ENCODE measurements around the gene IL23R.
"Not testable (repeated sequence)": the region's sequence is repeated elsewhere in the genome, so short reads cannot be mapped to it uniquely, and the experiment has no call there.

Gene IL23R

GRCh38 chr1:67166196-67166595 is at the start of gene IL23R:
TSS of gene IL23R (plus strand) at chr1:67166454. CDS start at chr1:67168121, 1,667 bp downstream.
- DNase-seq: no peak

- DNase-seq: no peak
Measured at GRCh38 chr1:67118191-67118590, 48.1 kb upstream of the IL23R start.

DNA sequence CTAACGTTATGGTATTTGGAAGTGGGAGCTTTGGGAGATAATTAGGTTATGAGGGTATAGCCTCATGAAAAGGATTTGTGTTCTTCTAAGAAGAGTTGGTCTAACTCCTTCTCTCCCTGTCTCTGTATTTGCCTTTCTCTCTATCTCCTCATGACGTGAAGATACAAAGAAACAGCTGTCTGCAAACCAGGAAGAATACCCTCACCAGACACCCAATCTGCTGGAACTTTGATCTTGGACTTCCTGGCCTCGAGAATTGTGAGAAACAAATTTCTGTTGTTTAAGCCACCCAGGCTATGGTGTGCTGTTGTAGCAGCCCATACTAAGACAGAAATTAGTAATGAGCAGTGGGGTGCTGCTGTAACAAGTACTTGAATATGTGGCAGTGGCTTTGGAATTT is 47.6 kb upstream of the IL23R start:
- DNase-seq: no peak

- DNase-seq: no peak
Measured at GRCh38 chr1:67120855-67121619, 45.2 kb upstream of the IL23R start.

DNA sequence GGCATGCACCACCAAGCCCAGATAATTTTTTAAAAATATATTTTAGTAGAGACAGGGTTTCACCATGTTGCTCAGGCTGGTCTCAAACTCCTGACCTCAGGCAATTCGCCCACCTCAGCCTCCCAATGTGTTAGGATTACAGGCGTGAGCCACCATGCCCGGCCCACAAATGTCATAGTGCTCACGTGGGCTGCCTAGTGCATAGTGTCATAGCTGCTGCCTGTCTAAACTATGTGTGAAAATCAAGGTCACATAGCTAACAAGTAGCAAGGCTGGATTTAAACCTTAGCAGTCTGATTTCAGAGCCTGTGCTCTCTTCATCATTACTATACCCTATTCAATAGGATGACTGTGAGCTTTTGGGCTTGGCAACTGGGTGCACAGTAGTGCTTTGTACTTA is 41.8 kb upstream of the IL23R start:
- DNase-seq: no peak

DNA sequence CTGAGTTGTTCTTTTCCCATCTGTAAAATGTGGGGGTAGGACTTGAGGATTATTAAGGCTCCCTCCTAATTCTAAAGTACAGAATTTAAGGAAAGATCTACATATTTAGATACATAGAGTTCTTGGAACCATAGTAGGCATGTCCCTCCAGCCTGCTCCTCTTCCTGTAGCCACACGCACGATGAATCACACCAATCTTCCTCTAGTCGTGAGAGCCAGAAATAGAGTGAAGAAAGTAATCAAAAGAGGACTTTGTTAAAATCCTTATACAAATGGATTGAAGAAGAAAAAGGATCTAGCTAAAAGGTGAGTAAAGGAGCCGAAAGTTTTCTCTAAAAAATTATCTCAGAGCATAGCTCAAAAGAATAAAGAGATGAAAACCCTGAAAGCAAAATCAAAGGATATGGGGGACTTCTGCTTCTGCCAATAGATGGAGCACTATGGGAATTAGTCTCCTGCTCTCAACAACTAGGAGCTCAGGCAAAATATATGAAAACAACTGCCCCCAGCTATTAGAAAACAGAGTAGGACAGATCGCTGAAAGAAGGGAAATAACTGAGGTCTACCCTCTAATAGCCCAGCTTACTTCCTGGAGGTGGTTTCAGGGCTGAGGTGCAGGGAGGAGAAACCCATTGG is 40.0 kb upstream of the IL23R start:
- DNase-seq: no peak

DNA sequence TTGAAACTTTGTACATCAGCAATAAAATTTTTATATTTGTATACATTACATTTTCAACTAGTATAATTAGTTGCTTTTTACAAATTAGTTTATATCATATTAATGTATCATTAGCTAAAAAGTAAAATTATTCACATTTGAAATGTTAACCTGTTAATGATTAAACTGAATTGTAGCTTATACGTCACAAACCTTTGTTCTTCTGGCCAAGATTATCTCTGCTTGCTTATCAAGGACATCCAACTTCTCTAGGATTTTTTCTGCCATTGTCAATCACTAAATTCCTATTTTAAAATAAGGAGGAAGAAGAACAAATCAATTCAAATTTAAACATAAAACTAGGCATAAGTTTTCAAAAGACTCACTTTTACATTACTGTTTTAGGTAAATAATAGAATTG is 39.3 kb upstream of the IL23R start:
- no peak for DNase-seq

- no peak for DNase-seq
Measured at GRCh38 chr1:67130673-67131072, 35.6 kb upstream of the IL23R start.

GRCh38 chr1:67133177-67133576 is 33.1 kb upstream of the IL23R start:
- no peak for DNase-seq

GRCh38 chr1:67134695-67135094 is 31.6 kb upstream of the IL23R start, which contains the start of gene C1orf141:
TSS of gene C1orf141 (minus strand) at chr1:67134970. CDS start at chr1:67127240, 7,730 bp downstream.
- DNase-seq: no peak

GRCh38 chr1:67135354-67135753 is 30.9 kb upstream of the IL23R start:
- no peak for DNase-seq

DNA sequence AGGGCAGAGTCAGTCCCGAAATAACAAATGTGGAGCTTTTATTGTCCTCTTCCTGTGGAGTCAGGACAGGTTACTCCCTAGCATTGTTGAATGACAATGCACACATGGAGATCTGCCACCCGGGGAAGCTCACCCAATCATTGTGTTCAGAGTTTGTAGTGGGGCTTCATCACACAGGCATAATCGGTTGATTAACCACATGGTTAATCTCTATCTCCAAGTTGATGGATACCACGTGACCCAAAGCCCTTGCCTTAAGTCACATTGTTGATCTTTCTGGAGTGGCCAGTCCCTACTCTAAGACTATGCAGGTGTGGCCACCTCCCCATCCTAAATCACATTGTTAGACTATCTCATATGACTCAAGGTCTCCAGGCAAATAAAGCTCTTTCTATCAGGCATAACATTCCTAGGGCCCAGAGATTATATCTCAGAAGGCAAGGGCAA is 28.9 kb upstream of the IL23R start:
- DNase-seq: no peak

GRCh38 chr1:67138813-67139499 is 27.3 kb upstream of the IL23R start:
- DNase-seq: no peak

- no peak for DNase-seq
Measured at GRCh38 chr1:67140460-67140859, 25.8 kb upstream of the IL23R start.

DNA sequence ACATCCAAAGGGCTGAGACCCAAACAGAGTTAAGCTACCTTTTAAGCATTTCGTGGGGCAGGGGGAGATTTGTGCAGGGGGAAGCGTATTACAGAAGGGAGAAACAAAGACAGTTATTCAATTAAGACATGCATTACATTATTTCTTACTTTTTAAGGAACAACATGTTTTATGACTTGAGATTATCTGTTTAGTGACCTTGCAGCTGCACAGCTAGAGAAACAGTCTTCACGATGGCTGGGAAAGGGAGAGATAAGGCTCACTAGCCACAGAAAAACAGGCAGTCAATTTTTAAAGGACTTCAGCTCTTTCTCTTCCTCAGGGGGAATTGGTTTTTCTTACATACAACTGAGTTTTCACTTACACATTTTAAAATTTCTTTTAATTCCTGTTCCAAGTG is 24.4 kb upstream of the IL23R start:
- not testable (repeated sequence) for DNase-seq

DNA sequence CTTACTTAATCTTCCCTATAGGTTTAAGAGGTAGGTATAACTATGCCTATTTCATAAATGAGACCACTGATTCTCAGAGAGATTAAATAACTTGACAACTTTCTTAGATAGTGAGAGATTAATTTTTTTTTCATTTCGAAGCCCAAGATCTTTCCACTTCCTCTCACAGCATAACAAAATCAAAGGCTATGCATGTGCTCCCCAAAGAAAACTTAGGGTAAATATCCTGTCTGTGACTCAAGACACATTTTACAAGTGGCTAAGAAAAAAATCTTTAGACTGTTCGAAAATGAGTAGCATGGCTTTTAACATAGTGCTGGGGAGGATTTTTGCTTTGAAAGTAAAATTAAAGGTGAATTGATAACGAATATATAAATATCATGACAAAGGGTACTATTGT is 23.3 kb upstream of the IL23R start:
- DNase-seq: no peak

DNA sequence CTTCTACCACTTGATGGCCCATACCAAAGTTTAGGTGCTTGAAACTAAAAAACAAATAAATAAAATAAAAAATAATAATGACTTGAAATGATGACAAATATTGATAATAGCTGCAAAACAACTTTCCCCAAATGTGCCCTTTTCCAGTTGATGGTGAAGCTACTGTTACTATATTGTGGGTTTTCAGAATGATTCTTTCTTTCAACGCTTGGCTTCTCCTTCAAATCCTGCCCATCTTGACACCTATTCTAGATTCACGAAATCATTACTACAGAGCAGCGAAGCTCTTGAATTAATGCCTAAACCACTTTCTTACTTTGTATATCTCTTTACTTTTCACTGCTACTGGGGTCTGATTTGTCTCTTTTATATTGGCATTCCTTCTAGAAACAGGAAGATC is 22.3 kb upstream of the IL23R start:
- no peak for DNase-seq

DNA sequence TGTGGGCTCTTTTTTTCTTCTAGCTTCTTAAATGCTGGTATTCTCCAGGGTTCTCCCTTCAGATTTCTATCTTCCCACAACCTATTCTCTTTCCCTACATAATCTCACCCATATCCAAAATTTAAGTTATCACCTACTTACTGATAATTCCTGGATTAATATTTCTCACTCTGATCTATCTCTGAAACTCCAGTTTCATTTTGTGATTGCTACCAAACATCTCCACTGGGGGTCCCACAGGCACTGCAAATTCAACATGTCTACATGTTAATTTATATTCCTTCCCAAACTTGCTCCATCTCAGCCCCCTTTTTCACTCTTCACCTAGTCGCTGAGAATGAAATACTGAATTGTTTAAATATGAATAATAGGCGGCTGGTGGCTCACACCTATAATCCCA is 21.6 kb upstream of the IL23R start:
- DNase-seq: no peak

- DNase-seq: no peak
Measured at GRCh38 chr1:67146101-67146500, 20.2 kb upstream of the IL23R start.

DNA sequence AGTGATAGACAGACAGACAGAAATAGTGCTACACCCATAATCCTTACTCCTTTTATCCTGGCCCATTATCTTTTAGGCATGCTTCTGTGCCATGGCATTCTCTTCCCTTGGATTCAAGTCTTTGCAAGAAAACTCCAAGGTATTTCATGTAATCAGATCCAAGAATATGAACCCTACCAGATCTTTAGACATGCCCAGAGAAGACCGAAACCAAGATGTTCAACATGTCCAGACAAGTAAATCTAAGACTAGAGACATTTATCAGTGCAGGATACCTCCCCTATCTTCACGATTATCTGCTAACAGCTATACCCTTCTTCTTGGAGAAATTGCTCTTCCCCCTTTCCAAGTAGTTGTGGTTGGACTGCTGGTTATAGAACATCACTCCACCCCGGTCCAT is 19.7 kb upstream of the IL23R start:
- no peak for DNase-seq

GRCh38 chr1:67147973-67148372 is 18.3 kb upstream of the IL23R start:
- DNase-seq: not testable (repeated sequence)

DNA sequence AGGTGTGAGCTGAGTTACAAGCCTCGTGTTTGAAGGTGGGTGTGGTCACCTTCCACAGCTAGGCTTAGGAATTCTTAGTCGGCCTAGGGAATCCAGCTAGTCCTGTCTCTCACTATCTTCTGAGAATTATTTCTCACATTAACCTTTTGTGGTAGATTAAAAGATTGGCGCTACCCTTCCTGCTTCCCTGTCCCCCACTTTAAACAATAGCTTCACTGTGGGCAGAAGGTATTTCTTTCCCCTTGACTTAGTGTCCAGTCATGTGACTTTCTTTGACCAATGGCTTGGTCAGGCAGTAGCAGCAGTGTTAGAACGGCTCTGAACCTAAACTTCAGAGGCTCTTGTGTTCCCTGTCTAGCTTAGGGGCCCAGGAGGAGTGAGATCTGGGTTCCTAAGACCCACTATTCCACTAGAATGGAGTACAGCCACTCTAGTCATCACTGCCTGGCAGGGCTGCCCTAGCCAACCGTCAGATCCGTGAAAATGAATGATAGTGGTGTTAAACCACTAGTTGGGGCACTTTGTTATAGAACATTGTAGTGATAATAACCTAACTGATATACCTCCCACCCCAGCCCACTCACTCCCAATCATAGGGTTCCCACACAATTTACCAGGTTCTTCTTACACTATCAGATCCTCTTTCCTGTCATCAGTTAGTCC is 17.6 kb upstream of the IL23R start:
- DNase-seq: no peak

DNA sequence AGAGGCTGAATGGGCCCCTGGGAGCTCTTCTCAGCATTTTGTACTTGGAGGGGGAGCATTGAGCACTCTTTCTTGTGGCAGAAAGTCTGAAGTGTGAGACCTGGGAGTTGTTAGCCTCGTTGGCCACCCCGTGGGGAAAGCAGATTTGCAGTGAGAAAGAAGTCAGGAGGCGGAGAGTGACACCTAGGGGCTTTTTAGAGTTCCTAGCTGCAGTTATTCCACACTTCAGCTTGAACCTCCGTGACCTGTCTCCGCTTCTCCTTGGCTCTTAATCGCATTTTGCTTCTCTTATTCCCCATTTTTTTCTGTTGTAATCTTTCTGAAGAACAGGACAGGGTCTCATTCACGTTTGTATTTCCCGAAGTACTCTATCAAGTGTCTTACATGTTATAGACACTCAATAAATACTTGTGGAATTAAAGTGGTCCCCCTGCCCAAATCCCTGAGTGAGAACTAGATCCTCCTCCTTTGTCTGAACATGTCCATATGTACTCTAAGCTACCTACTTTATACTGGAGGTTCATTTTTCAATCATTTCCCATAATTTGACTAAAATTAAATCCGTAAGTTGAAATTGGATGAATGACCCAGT is 17.0 kb upstream of the IL23R start:
- DNase-seq: peak; percentile 43

Data from activated CD4-positive, alpha-beta T cell treated with anti-CD3 and anti-CD28 coated beads for 1 hour (primary cell).